ENCODE measurements around the gene XPO4. TPM values are rescaled to one million over a fixed set of nuclear protein-coding genes. Genes with fewer than 3 reads are reported as not detected.
A peak's percentile ranks its signal among the peaks of the same experiment; 100 is the strongest.

XPO4 gene
- total and polyA plus RNA-seq, 2 of the 13 experiments (the other 11 are each of a cell fraction or from before 2014, with no cell fraction given), result 8.4 to 24.8 TPM

DNA sequence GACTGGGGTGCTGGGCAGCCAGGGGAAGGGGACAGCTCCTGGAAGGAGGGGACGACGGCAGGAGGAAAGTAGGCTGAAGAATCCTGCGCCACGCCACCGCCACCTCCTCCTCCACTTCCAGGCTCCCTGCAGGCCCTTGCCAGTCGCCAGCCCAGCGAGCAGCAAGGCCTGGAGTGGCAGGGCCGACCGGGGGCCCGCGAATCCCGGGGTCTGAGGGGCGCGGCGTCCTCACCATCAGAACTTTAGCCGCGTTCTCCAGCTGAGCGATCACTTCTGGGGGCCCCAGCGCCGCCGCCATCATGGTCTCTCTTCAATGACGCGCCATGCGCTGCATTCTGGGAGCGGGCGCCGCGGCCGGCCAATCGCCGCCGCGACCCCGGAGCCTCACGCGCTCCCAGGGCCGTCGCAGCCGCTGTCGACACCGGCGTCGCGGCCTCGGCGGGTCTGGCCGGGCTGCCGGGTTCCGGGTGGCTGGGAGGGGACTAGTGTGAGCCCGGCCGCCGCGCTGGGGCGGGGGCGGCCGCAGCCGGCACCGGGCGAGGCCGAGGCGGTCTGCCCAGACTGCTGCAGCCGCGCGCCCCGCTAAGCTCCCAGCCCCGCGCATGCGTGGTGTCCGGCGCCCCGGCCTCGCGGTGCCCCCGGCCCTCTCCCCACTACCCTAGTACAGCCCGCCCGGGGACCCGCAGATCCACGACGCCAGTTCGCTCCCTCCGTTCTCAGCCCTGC is at the start of gene XPO4 (continued):
- TF ChIP-seq, protein P1, sequence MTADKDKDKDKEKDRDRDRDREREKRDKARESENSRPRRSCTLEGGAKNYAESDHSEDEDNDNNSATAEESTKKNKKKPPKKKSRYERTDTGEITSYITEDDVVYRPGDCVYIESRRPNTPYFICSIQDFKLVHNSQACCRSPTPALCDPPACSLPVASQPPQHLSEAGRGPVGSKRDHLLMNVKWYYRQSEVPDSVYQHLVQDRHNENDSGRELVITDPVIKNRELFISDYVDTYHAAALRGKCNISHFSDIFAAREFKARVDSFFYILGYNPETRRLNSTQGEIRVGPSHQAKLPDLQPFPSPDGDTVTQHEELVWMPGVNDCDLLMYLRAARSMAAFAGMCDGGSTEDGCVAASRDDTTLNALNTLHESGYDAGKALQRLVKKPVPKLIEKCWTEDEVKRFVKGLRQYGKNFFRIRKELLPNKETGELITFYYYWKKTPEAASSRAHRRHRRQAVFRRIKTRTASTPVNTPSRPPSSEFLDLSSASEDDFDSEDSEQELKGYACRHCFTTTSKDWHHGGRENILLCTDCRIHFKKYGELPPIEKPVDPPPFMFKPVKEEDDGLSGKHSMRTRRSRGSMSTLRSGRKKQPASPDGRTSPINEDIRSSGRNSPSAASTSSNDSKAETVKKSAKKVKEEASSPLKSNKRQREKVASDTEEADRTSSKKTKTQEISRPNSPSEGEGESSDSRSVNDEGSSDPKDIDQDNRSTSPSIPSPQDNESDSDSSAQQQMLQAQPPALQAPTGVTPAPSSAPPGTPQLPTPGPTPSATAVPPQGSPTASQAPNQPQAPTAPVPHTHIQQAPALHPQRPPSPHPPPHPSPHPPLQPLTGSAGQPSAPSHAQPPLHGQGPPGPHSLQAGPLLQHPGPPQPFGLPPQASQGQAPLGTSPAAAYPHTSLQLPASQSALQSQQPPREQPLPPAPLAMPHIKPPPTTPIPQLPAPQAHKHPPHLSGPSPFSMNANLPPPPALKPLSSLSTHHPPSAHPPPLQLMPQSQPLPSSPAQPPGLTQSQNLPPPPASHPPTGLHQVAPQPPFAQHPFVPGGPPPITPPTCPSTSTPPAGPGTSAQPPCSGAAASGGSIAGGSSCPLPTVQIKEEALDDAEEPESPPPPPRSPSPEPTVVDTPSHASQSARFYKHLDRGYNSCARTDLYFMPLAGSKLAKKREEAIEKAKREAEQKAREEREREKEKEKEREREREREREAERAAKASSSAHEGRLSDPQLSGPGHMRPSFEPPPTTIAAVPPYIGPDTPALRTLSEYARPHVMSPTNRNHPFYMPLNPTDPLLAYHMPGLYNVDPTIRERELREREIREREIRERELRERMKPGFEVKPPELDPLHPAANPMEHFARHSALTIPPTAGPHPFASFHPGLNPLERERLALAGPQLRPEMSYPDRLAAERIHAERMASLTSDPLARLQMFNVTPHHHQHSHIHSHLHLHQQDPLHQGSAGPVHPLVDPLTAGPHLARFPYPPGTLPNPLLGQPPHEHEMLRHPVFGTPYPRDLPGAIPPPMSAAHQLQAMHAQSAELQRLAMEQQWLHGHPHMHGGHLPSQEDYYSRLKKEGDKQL (CRISPR knock-in tag; IDR thresholded peaks at IDR 0.05; ENCODE audit: low read depth), result no peak
- TF ChIP-seq IRF9 (CRISPR knock-in tag; IDR thresholded peaks at IDR 0.05; ENCODE audit: borderline replicate concordance) (no peak; the same call in 1 of the 2 replicates), SP2 (CRISPR knock-in tag; IDR thresholded peaks at IDR 0.05) (no peak; the same call in 1 of the 2 replicates), ZFX (CRISPR knock-in tag; IDR thresholded peaks at IDR 0.05; ENCODE audit: low read depth) (peak; percentile 74; the same call in 1 of the 2 replicates), CERS6 (CRISPR knock-in tag; IDR thresholded peaks at IDR 0.05) (no peak), MAFG (CRISPR knock-in tag; IDR thresholded peaks at IDR 0.05) (no peak)
- TF ChIP-seq, protein P2, sequence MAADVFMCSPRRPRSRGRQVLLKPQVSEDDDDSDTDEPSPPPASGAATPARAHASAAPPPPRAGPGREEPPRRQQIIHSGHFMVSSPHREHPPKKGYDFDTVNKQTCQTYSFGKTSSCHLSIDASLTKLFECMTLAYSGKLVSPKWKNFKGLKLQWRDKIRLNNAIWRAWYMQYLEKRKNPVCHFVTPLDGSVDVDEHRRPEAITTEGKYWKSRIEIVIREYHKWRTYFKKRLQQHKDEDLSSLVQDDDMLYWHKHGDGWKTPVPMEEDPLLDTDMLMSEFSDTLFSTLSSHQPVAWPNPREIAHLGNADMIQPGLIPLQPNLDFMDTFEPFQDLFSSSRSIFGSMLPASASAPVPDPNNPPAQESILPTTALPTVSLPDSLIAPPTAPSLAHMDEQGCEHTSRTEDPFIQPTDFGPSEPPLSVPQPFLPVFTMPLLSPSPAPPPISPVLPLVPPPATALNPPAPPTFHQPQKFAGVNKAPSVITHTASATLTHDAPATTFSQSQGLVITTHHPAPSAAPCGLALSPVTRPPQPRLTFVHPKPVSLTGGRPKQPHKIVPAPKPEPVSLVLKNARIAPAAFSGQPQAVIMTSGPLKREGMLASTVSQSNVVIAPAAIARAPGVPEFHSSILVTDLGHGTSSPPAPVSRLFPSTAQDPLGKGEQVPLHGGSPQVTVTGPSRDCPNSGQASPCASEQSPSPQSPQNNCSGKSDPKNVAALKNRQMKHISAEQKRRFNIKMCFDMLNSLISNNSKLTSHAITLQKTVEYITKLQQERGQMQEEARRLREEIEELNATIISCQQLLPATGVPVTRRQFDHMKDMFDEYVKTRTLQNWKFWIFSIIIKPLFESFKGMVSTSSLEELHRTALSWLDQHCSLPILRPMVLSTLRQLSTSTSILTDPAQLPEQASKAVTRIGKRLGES (CRISPR knock-in tag; IDR thresholded peaks at IDR 0.05; ENCODE audit: borderline replicate concordance), result no peak
- TF ChIP-seq, protein P3, sequence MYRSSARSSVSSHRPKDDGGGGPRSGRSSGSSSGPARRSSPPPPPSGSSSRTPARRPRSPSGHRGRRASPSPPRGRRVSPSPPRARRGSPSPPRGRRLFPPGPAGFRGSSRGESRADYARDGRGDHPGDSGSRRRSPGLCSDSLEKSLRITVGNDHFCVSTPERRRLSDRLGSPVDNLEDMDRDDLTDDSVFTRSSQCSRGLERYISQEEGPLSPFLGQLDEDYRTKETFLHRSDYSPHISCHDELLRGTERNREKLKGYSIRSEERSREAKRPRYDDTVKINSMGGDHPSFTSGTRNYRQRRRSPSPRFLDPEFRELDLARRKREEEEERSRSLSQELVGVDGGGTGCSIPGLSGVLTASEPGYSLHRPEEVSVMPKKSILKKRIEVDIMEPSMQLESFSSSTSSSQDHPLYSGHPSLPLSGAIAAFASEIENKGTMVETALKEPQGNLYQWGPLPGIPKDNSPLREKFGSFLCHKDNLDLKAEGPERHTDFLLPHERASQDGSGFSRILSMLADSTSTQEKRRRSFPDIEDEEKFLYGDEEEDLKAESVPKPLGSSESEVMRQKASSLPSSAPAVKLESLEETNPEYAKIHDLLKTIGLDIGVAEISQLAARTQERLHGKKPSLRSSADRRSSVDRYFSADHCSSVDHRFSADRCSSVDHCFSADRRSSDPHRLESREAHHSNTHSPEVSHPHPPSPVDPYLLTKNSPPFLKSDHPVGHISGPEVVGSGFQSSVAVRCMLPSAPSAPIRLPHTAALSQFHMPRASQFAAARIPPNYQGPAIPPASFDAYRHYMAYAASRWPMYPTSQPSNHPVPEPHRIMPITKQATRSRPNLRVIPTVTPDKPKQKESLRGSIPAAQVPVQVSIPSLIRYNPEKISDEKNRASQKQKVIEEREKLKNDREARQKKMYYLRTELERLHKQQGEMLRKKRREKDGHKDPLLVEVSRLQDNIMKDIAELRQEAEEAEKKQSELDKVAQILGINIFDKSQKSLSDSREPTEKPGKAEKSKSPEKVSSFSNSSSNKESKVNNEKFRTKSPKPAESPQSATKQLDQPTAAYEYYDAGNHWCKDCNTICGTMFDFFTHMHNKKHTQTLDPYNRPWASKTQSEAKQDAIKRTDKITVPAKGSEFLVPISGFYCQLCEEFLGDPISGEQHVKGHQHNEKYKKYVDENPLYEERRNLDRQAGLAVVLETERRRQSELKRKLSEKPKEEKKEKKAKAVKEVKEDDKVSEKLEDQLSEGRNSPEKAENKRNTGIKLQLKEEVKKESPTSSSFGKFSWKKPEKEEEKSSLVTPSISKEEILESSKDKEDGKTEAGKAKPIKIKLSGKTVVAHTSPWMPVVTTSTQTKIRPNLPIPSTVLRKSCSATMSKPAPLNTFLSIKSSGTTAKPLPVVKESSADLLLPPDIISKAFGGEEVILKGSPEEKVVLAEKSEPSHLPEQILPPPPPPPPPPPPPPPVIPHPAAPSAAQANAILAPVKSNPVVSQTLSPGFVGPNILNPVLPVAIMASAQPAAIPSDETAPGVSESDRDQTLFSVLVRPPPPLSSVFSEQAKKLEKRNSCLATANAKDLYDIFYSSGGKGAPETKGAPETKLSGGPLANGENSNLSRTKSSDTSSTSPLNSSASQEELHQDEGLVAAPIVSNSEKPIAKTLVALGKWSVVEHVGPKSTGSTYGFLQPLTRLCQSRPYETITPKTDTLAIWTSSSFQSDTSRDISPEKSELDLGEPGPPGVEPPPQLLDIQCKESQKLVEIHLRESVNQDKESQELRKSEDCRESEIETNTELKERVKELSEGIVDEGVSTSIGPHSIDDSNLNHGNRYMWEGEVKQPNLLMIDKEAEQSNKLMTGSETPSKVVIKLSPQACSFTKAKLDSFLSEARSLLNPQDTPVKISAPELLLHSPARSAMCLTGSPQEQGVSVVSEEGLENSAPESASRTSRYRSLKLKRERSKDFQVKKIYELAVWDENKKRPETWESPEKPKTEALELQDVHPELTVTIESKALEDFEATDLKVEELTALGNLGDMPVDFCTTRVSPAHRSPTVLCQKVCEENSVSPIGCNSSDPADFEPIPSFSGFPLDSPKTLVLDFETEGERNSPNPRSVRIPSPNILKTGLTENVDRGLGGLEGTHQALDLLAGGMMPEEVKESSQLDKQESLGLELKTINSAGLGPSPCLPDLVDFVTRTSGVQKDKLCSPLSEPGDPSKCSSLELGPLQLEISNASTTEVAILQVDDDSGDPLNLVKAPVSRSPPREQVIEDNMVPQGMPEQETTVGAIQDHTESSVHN (CRISPR knock-in tag; IDR thresholded peaks at IDR 0.05), result no peak

All from HepG2 (cell line).